ENCODE data around the gene TOR1B.

Gene TOR1B

DNA sequence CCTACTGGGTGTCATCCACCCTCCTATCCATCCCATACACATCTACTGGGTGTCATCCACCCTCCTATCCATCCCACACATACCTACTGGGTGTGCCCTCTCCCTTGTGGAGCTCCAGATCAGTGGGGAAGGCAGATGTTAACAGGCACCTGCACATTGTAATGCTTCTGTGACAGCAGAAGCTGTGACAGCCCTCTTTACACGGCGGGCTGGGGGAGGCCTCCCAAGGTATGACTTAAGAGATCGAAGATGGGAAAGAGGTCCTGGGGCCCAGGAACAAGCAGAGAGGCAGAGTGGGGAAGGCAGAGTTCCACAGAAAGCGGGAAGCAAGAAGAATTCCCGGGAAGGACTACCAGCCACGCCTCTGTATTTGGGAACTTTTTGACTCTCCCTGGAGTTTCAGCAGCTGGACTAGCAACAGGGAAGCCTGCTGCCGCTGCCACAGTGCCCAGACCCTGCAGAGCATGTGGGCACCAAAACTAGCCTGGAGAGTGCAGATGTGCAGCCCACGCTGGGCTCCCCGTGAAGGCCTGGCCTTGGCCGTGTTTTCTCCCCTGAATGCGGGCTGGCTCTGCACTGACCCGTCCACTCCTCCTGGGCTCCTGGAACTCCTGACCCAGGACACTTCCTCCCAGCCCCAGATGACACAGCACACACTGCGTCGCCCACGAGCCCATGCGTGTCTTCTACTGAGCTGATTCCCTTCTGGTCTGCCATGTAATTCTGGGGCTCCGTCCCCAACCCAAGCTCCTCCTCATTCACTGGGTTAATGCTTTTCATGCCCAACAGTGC, 11.6 kb downstream of the TOR1B start:
- H3K4me3 ChIP-seq (ENCODE audit: low read depth, low read length), result no peak overlapping the region
- DNase-seq (ENCODE audit: low read depth), result no peak
- no peak for TF ChIP-seq MYC (IDR thresholded peaks at IDR 0.05; ENCODE audit: low read depth, low read length)

DNA sequence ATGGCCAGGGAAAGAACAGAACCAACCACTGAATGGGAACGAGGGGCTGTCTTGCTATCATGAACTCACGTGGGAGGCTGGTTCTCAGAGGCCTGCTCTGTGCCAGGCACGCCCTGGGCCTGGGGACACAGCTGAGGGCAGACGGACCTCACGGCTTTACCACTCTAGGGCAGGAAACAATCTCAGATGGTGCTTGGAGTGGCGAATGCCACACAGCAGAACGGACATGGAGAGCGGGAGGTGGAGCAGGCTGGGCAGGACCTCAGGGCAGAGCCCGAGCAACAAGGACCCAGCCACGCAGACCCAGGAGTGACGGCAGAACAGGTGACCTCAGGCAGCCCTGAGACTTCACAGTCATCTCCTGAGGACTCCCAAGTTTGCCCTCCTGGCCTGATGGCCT, 12.3 kb downstream of the TOR1B start:
- TF ChIP-seq, protein P1, sequence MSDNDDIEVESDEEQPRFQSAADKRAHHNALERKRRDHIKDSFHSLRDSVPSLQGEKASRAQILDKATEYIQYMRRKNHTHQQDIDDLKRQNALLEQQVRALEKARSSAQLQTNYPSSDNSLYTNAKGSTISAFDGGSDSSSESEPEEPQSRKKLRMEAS (IDR thresholded peaks at IDR 0.05; ENCODE audit: low read depth, low read length), result no peak
- TF ChIP-seq, protein P2, sequence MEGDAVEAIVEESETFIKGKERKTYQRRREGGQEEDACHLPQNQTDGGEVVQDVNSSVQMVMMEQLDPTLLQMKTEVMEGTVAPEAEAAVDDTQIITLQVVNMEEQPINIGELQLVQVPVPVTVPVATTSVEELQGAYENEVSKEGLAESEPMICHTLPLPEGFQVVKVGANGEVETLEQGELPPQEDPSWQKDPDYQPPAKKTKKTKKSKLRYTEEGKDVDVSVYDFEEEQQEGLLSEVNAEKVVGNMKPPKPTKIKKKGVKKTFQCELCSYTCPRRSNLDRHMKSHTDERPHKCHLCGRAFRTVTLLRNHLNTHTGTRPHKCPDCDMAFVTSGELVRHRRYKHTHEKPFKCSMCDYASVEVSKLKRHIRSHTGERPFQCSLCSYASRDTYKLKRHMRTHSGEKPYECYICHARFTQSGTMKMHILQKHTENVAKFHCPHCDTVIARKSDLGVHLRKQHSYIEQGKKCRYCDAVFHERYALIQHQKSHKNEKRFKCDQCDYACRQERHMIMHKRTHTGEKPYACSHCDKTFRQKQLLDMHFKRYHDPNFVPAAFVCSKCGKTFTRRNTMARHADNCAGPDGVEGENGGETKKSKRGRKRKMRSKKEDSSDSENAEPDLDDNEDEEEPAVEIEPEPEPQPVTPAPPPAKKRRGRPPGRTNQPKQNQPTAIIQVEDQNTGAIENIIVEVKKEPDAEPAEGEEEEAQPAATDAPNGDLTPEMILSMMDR (IDR thresholded peaks at IDR 0.05; ENCODE audit: low read depth, low read length), result no peak
- no peak for TF ChIP-seq POLR2A (IDR thresholded peaks at IDR 0.05; ENCODE audit: extremely low read depth, insufficient read length)
- TF ChIP-seq MYC (IDR thresholded peaks at IDR 0.05; ENCODE audit: low read depth, low read length), result no peak
- H3K4me3 ChIP-seq (ENCODE audit: low read depth, low read length), result no peak overlapping the region
- DNase-seq (ENCODE audit: low read depth), result no peak

DNA sequence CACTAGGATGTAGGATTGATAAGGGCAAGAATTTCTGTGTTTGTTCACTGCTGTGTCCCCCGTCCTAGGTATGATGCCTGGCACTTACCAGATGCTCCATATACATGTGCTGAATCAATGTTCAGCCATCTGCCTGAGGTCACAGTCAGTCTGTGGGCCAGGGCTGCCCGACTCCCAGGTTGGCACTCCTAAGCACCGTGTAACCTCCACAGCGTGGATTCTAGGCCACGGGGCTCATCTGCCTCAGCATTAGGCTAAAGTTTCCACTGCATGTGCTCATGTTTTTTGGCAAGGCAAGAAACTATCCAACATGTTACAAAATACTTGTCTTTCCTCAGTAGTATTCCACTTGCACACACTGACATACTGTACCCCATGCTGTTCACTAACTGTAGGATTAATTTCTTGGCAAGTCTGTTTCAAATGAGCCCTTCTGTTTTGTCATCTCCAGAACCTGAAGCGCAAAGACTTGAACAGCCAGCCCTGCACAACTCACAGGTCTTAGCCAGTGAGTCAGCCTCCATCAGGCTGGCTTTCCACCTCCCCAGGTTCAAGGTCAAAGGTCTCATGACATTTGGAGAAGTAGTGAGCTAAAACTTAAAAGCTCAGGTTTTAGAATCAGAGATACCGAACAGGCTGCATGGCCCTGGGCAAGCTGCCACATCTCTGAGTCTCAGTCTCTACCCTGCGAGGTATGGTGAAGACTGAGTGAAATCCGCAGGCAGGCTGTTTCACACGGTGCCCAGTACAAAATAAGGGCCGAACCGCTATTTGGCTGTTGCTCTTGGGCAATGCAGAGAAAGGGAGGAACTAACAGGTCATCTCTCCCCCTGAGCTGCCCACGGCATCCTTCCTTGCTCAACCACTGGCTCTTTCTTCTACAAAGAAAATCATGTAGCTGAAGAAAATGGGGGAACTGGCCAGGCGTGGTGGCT, 13.8 kb downstream of the TOR1B start:
- TF ChIP-seq MYC (IDR thresholded peaks at IDR 0.05; ENCODE audit: low read depth, low read length) (peak; percentile 52; the same call in 1 of the 2 replicates), POLR2A (IDR thresholded peaks at IDR 0.05; ENCODE audit: extremely low read depth, insufficient read length) (peak; percentile 56)
- TF ChIP-seq, protein P1 (IDR thresholded peaks at IDR 0.05; ENCODE audit: low read depth, low read length), result peak; percentile 59
- TF ChIP-seq, protein P2 (IDR thresholded peaks at IDR 0.05; ENCODE audit: low read depth, low read length), result no peak
- H3K4me3 ChIP-seq (ENCODE audit: low read depth, low read length), result peak overlapping the region; percentile 49
- DNase-seq (ENCODE audit: low read depth), result peak; percentile 96

DNA sequence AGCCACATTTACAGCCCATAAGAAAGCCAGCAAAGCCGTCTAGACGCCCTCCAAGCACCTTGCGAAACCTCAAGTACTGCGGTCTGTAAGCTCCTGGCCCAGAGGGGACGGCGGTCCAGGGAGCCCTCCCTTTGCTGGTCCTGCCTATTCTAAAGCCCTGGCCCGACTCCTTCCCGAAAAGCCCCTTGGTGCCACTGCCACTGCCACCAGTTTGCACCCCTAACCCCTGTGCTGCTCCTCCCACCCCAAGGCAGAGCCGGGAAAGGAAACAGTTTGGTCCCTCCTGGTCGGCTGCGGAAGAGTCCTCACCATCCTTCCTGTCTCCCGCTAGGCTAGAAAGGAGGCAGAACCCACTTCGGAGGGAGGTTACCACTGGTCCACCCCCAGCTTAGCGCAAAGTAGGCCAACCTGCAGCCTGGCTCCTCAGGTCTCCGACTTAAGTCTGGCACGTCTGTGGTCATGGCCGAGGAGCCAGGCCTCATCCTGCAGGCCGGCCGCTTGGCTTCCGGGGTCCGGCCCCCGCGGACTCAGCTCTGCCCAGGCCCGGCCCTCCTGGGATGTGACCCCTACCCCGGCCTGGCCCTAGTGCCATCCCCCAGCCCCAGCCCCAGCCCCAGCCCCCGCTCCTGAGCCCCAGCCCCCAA, 20.0 kb downstream of the TOR1B start:
- H3K4me3 ChIP-seq (ENCODE audit: low read depth, low read length), result peak overlapping the region; percentile 83
- peak; percentile 89 for DNase-seq (ENCODE audit: low read depth)
- TF ChIP-seq, protein P1 (IDR thresholded peaks at IDR 0.05; ENCODE audit: low read depth, low read length), result peak; percentile 47; the same call in 1 of the 2 replicates
- TF ChIP-seq POLR2A (IDR thresholded peaks at IDR 0.05; ENCODE audit: extremely low read depth, insufficient read length) (peak; percentile 36), MYC (IDR thresholded peaks at IDR 0.05; ENCODE audit: low read depth, low read length) (peak; percentile 50)
- TF ChIP-seq, protein P2 (IDR thresholded peaks at IDR 0.05; ENCODE audit: low read depth, low read length), result no peak

DNA sequence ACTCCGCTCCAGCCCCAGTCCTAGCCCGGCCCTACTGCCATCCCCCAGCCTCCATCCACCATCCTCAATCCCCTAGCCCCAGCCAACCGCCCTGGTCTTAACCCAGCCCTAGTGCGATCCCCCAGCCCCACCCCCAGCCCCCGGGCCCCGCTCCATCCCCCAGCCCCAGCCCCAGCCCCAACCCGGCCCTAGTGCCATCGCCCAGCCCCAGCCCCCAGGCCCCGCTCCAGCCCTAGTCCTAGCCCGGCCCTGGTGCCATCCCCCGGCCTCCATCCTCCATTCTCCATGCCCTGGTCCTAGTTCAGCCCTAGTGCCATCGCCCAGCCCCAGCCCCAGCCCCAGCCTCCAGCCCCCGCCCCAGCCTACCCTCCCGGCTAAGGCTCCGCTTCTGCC, 20.6 kb downstream of the TOR1B start:
- H3K4me3 ChIP-seq (ENCODE audit: low read depth, low read length), result peak overlapping the region; percentile 83
- no peak for TF ChIP-seq MYC (IDR thresholded peaks at IDR 0.05; ENCODE audit: low read depth, low read length)
- TF ChIP-seq, protein P1 (IDR thresholded peaks at IDR 0.05; ENCODE audit: low read depth, low read length), result no peak
- TF ChIP-seq POLR2A (IDR thresholded peaks at IDR 0.05; ENCODE audit: extremely low read depth, insufficient read length), result no peak
- TF ChIP-seq, protein P2 (IDR thresholded peaks at IDR 0.05; ENCODE audit: low read depth, low read length), result no peak
- DNase-seq (ENCODE audit: low read depth), result no peak

Data from NB4 (cell line).